Measurements from ENCODE around the gene RPL6.

RPL6 gene

GRCh38 chr12:112380663-112381405 is 28.6 kb downstream of the RPL6 start:
- no peak for DNase-seq (ENCODE audit: low read depth, low spot score)

- no peak for DNase-seq (ENCODE audit: low read depth, low spot score)
Observed at GRCh38 chr12:112375105-112375504, 34.3 kb downstream of the RPL6 start.

GRCh38 chr12:112374166-112374740 is 35.2 kb downstream of the RPL6 start:
- no peak for DNase-seq (ENCODE audit: low read depth, low spot score)

- DNase-seq (ENCODE audit: low read depth, low spot score), result no peak
Observed at GRCh38 chr12:112370868-112371510, 38.4 kb downstream of the RPL6 start.

GRCh38 chr12:112370199-112370598 is 39.2 kb downstream of the RPL6 start:
- DNase-seq (ENCODE audit: low read depth, low spot score), result no peak

GRCh38 chr12:112368856-112369255 is 40.5 kb downstream of the RPL6 start:
- no peak for DNase-seq (ENCODE audit: low read depth, low spot score)

- DNase-seq (ENCODE audit: low read depth, low spot score), result no peak
Observed at GRCh38 chr12:112367965-112368364, 41.4 kb downstream of the RPL6 start.

GRCh38 chr12:112362310-112362709 is 47.1 kb downstream of the RPL6 start:
- DNase-seq (ENCODE audit: low read depth, low spot score), result no peak

- no peak for DNase-seq (ENCODE audit: low read depth, low spot score)
Observed at GRCh38 chr12:112361271-112361670, 48.1 kb downstream of the RPL6 start.

GRCh38 chr12:112359290-112359689 is 50.1 kb downstream of the RPL6 start:
- no peak for DNase-seq (ENCODE audit: low read depth, low spot score)

- DNase-seq (ENCODE audit: low read depth, low spot score), result no peak
Observed at GRCh38 chr12:112357214-112357613, 52.2 kb downstream of the RPL6 start.

All from activated CD4-positive, CD25-positive, alpha-beta regulatory T cell treated with anti-CD3 and anti-CD28 coated beads, Interleukin-2, amount 50 U/mL, for 16 hours (primary cell).